NCI-H510A treated with DMSO at 0.1 percent for 48 hours (cell line): ENCODE measurements around the gene ARHGAP24.
"Not testable (repeated sequence)": the region's sequence is repeated elsewhere in the genome, so short reads cannot be mapped to it uniquely, and the experiment has no call there.

Source experiments
- DNase-seq: peaks from one replicate; lab custom pipeline; 2025; lab: John Stamatoyannopoulos, UW

The ARHGAP24 gene

GRCh38 chr4:85862896-85863295 lies 387.9 kb downstream of the ARHGAP24 start:
- no peak for DNase-seq

- DNase-seq: no peak
Measured at GRCh38 chr4:85864259-85865205, 389.6 kb downstream of the ARHGAP24 start.

- no peak for DNase-seq
Measured at GRCh38 chr4:85865256-85865655, 390.3 kb downstream of the ARHGAP24 start.

- no peak for DNase-seq
Measured at GRCh38 chr4:85866508-85866907, 391.6 kb downstream of the ARHGAP24 start.

- DNase-seq: no peak
Measured at GRCh38 chr4:85867271-85867670, 392.3 kb downstream of the ARHGAP24 start.

- DNase-seq: no peak
Measured at GRCh38 chr4:85869181-85869580, 394.2 kb downstream of the ARHGAP24 start.

GRCh38 chr4:85870298-85871083 lies 395.5 kb downstream of the ARHGAP24 start:
- DNase-seq: no peak

GRCh38 chr4:85873566-85873965 lies 398.6 kb downstream of the ARHGAP24 start:
- no peak for DNase-seq

GRCh38 chr4:85879518-85879917 lies 404.6 kb downstream of the ARHGAP24 start:
- DNase-seq: no peak

- no peak for DNase-seq
Measured at GRCh38 chr4:85883180-85883579, 408.2 kb downstream of the ARHGAP24 start.

- DNase-seq: no peak
Measured at GRCh38 chr4:85884251-85884650, 409.3 kb downstream of the ARHGAP24 start.

- DNase-seq: no peak
Measured at GRCh38 chr4:85886665-85887064, 411.7 kb downstream of the ARHGAP24 start.

- DNase-seq: no peak
Measured at GRCh38 chr4:85889314-85889713, 414.4 kb downstream of the ARHGAP24 start.

GRCh38 chr4:85895755-85896154 lies 420.8 kb downstream of the ARHGAP24 start:
- no peak for DNase-seq

GRCh38 chr4:85898231-85898630 lies 423.3 kb downstream of the ARHGAP24 start:
- DNase-seq: no peak

- no peak for DNase-seq
Measured at GRCh38 chr4:85901500-85901899, 426.6 kb downstream of the ARHGAP24 start.

GRCh38 chr4:85902647-85903046 lies 427.7 kb downstream of the ARHGAP24 start:
- DNase-seq: not testable (repeated sequence)

- DNase-seq: no peak
Measured at GRCh38 chr4:85905761-85906160, 430.8 kb downstream of the ARHGAP24 start.

- DNase-seq: no peak
Measured at GRCh38 chr4:85907001-85907400, 432.1 kb downstream of the ARHGAP24 start.

GRCh38 chr4:85909851-85910250 lies 434.9 kb downstream of the ARHGAP24 start:
- no peak for DNase-seq

- no peak for DNase-seq
Measured at GRCh38 chr4:85910985-85911384, 436.0 kb downstream of the ARHGAP24 start.

- no peak for DNase-seq
Measured at GRCh38 chr4:85913931-85914694, 439.2 kb downstream of the ARHGAP24 start.
